Liver (tissue), 9 donors: ENCODE data around the gene UBE3B. TPM values are rescaled to one million over a fixed set of nuclear protein-coding genes. Genes with fewer than 3 reads are reported as not detected.

ENCODE experiments used
- DNase-seq: peaks from one replicate; pipeline ENCODE4 v3.0.0-alpha.2; 2017; ENCODE audit warnings: low spot score
- H3K27ac ChIP-seq, 2 donors: one replicate each; pipeline ENCODE4 v1.7.0; 2013; ENCODE audit warnings: inconsistent platforms in 2 of 2, low read length in 2 of 2, control low read depth in 1 of 2, low read depth in 1 of 2, mild to moderate bottlenecking in 1 of 2
- H3K27me3 ChIP-seq, 4 donors: one replicate each; pipeline versions ENCODE4 v1.6.1 to v1.7.0; 2013; ENCODE audit warnings: low read length in 3 of 4, inconsistent platforms in 1 of 4, mild to moderate bottlenecking in 1 of 4, moderate library complexity in 1 of 4; ENCODE audit not compliant: control insufficient read depth in 4 of 4, insufficient read depth in 4 of 4
- H3K36me3 ChIP-seq, 4 donors: one replicate each; pipeline versions ENCODE4 v1.6.1 to v1.7.0; 2013; ENCODE audit warnings: low read length in 3 of 4, mild to moderate bottlenecking in 3 of 4, low read depth in 1 of 4, moderate library complexity in 1 of 4; ENCODE audit not compliant: control insufficient read depth in 4 of 4, insufficient read depth in 3 of 4
- H3K4me1 ChIP-seq, 4 donors: one replicate each; pipeline versions ENCODE4 v1.6.1 to v1.7.0; 2013; ENCODE audit warnings: low read length in 3 of 4, mild to moderate bottlenecking in 3 of 4, moderate library complexity in 1 of 4; ENCODE audit not compliant: control insufficient read depth in 4 of 4, insufficient read depth in 4 of 4
- H3K4me3 ChIP-seq, 3 donors: one replicate each; pipeline versions ENCODE4 v1.6.1 to v1.7.0; 2013; ENCODE audit warnings: low read length in 3 of 3, control low read depth in 1 of 3, low read depth in 1 of 3, mild to moderate bottlenecking in 1 of 3
- H3K9ac ChIP-seq, 2 donors: one replicate each; pipeline ENCODE4 v1.7.0; 2013; ENCODE audit warnings: low read length in 2 of 2, mild to moderate bottlenecking in 2 of 2, moderate library complexity in 2 of 2, control low read depth in 1 of 2, low read depth in 1 of 2
- H3K9me3 ChIP-seq, 4 donors: one replicate each; pipeline versions ENCODE4 v1.6.1 to v1.7.0; 2013; ENCODE audit warnings: low read length in 3 of 4; ENCODE audit not compliant: control insufficient read depth in 4 of 4
- ATF3 ChIP-seq: IDR thresholded peaks from 2 replicates; pipeline ENCODE4 v1.6.1; 2016; ENCODE audit warnings: antibody characterized with exemption
- CTCF ChIP-seq: fragments of 150-350 bp; IDR thresholded peaks from 2 replicates; pipeline ENCODE4 v1.5.1; 2017; ENCODE audit warnings: improper control_type of control experiment, low read depth, low read length; ENCODE audit not compliant: missing input control
- EGR1 ChIP-seq, 2 donors: IDR thresholded peaks; 2 replicates each; pipeline ENCODE4 v1.6.1; 2016 to 2018; ENCODE audit warnings: antibody characterized with exemption in 2 of 2, low read depth in 2 of 2
- FOXA1 ChIP-seq: IDR thresholded peaks from 2 replicates; pipeline ENCODE4 v1.6.1; 2016; ENCODE audit warnings: antibody characterized with exemption
- FOXA2 ChIP-seq: IDR thresholded peaks from 2 replicates; pipeline ENCODE4 v1.6.1; 2016; ENCODE audit warnings: antibody characterized with exemption
- GABPA ChIP-seq, 2 donors: IDR thresholded peaks in 1 of 2; conservative IDR thresholded peaks in 1 of 2; 2 replicates each; pipeline ENCODE4 v1.6.1; 2016; ENCODE audit warnings: antibody characterized with exemption in 2 of 2, mild to moderate bottlenecking in 1 of 2, moderate library complexity in 1 of 2
- HNF4A ChIP-seq, 2 donors: conservative IDR thresholded peaks; 2 replicates each; pipeline ENCODE4 v1.6.1; 2016; ENCODE audit warnings: antibody characterized with exemption in 2 of 2, mild to moderate bottlenecking in 2 of 2
- HNF4G ChIP-seq: IDR thresholded peaks from 2 replicates; pipeline ENCODE4 v1.6.1; 2016; ENCODE audit warnings: antibody characterized with exemption
- JUND ChIP-seq, 2 donors: IDR thresholded peaks; 2 replicates each; pipeline ENCODE4 v1.6.1; 2016; ENCODE audit warnings: antibody characterized with exemption in 2 of 2
- MAX ChIP-seq: IDR thresholded peaks from 2 replicates; pipeline ENCODE4 v1.6.1; 2016; ENCODE audit warnings: antibody characterized with exemption
- NR2F2 ChIP-seq: IDR thresholded peaks from 2 replicates; pipeline ENCODE4 v1.6.1; 2016; ENCODE audit warnings: antibody characterized with exemption
- RAD21 ChIP-seq, 2 donors: IDR thresholded peaks; 2 replicates each; pipeline ENCODE4 v1.6.1; 2016; ENCODE audit warnings: antibody characterized with exemption in 2 of 2, mild to moderate bottlenecking in 2 of 2
- REST ChIP-seq: IDR thresholded peaks from 2 replicates; pipeline ENCODE4 v1.6.1; 2016; ENCODE audit warnings: antibody characterized with exemption, mild to moderate bottlenecking
- RXRA ChIP-seq, 2 donors: IDR thresholded peaks; 2 replicates each; pipeline ENCODE4 v1.6.1; 2017 to 2018; ENCODE audit warnings: antibody characterized with exemption in 2 of 2, mild to moderate bottlenecking in 1 of 2
- SP1 ChIP-seq: IDR thresholded peaks from 2 replicates; pipeline ENCODE4 v1.6.1; 2018; ENCODE audit warnings: antibody characterized with exemption, mild to moderate bottlenecking
- TAF1 ChIP-seq: conservative IDR thresholded peaks from 2 replicates; pipeline ENCODE4 v1.6.1; 2016; ENCODE audit warnings: antibody characterized with exemption, mild to moderate bottlenecking
- YY1 ChIP-seq: IDR thresholded peaks from 2 replicates; pipeline ENCODE4 v1.6.1; 2016; ENCODE audit warnings: antibody characterized with exemption, mild to moderate bottlenecking
- ZBTB33 ChIP-seq: IDR thresholded peaks from 2 replicates; pipeline ENCODE4 v1.6.1; 2016; ENCODE audit warnings: antibody characterized with exemption
- WGBS: extraction: QIAGEN DNeasy Blood & Tissue Kit; methylation state at CpG from one replicate; pipeline ENCODE4 v1.1.7; 2013; 5-methylcytosine and 5-hydroxymethylcytosine counted together
- polyA plus RNA-seq, 2 donors: library from polyadenylated mRNA; stranded (reverse) in 1 of 2; unstranded in 1 of 2; fragments of 200-250 nt in 1 of 2; fragments of >200 nt in 1 of 2; fragmentation: Nextera tagmentation in 1 of 2; extraction: Ambion mirVana in 1 of 2; gene quantifications; one replicate each; pipeline versions ENCODE4 v1.2.1 to v1.2.3, GENCODE V29; 2013 to 2015
- total RNA-seq, 2 donors: library from RNA; depleted of rRNA; stranded (reverse); fragments of >200 nt; gene quantifications; one replicate each; pipeline ENCODE4 v1.2.3, GENCODE V29; 2014
- donor health status: healthy.
- donor health status: healthy.
- donor health status: healthy.
- donor health status: healthy.
- donor health status: healthy.

The UBE3B gene
- total and polyA plus RNA-seq, 4 donors = 9.3 to 43.4 (median 24.1) TPM

- Histone ChIP-seq H3K27ac (peak overlapping the region; percentile 93 to 94), H3K9ac (peak overlapping the region; percentile 43 to 70), H3K4me3 (peak overlapping the region in 2 of 3 donors; percentile 57 to 73), H3K27me3 (no peaks in the 10 kb centered on the region), H3K4me1 (peaks cover 12 to 74% (median 56%) of the 10 kb centered on the region in 4 donors), H3K36me3 (peaks cover 0 to 23% (median 5%) of the 10 kb centered on the region in 4 donors), H3K9me3 (no peaks in the 10 kb centered on the region)
- no peak for TF ChIP-seq HNF4G
- TF ChIP-seq REST = no peak
- TF ChIP-seq YY1 = no peak
- TF ChIP-seq FOXA1 = no peak
- no peak for TF ChIP-seq ATF3
- TF ChIP-seq JUND (IDR thresholded peaks at IDR 0.05) = no peak
- TF ChIP-seq TAF1 = no peak
- no peak for TF ChIP-seq HNF4A (conservative IDR thresholded peaks at IDR 0.05)
- no peak for TF ChIP-seq NR2F2
- no peak for TF ChIP-seq ZBTB33
- no peak for TF ChIP-seq RAD21 (IDR thresholded peaks at IDR 0.05)
- no peak for TF ChIP-seq GABPA (IDR thresholded peaks at IDR 0.05 in 1 of 2, conservative IDR thresholded peaks at IDR 0.05 in 1 of 2)
- no peak for TF ChIP-seq FOXA2
- no peak for TF ChIP-seq EGR1 (IDR thresholded peaks at IDR 0.05; ENCODE audit: low read depth in 2 of 2)
- no peak for TF ChIP-seq SP1
- no peak for TF ChIP-seq RXRA (IDR thresholded peaks at IDR 0.05)
- no peak for TF ChIP-seq MAX
- no peak for TF ChIP-seq CTCF
- DNase-seq = no peak
- 34% methylated on average over 3 of the region's 3 CpGs for WGBS
Measured at GRCh38 chr12:109572506-109572845, 95.0 kb downstream of the UBE3B start.
